Endothelial cell (in vitro differentiated cells): ENCODE results near the gene CCT2. TPM values are rescaled to one million over a fixed set of nuclear protein-coding genes. Genes with fewer than 3 reads are reported as not detected.

ENCODE experiments used
- DNase-seq: peaks from one replicate; pipeline ENCODE4 v3.0.0; 2021; ENCODE audit warnings: low spot score
- H3K27ac Mint-ChIP-seq: one replicate; pipeline ENCODE4 v1.8.0; 2021; ENCODE audit warnings: mixed read lengths, inconsistent platforms; ENCODE audit not compliant: unreplicated experiment
- H3K27me3 Mint-ChIP-seq: one replicate; pipeline ENCODE4 v1.8.0; 2021; ENCODE audit warnings: mild to moderate bottlenecking, moderate library complexity, mixed read lengths, inconsistent platforms; ENCODE audit not compliant: unreplicated experiment
- H3K36me3 Mint-ChIP-seq: one replicate; pipeline ENCODE4 v1.8.0; 2021; ENCODE audit warnings: mild to moderate bottlenecking, low read depth, mixed read lengths, inconsistent platforms; ENCODE audit not compliant: unreplicated experiment
- H3K4me1 Mint-ChIP-seq: one replicate; pipeline ENCODE4 v1.8.0; 2021; ENCODE audit warnings: mild to moderate bottlenecking, mixed read lengths, inconsistent platforms; ENCODE audit not compliant: unreplicated experiment
- H3K4me3 Mint-ChIP-seq: one replicate; pipeline ENCODE4 v1.8.0; 2021; ENCODE audit warnings: mild to moderate bottlenecking, mixed read lengths, inconsistent platforms; ENCODE audit not compliant: unreplicated experiment
- H3K9me3 Mint-ChIP-seq: one replicate; pipeline ENCODE4 v1.8.0; 2021; ENCODE audit warnings: mixed read lengths, inconsistent platforms; ENCODE audit not compliant: unreplicated experiment
- CTCF ChIP-seq: fragments of 200-600 bp; sonication (generic); IDR thresholded peaks from one replicate; pipeline ENCODE4 v1.5.0; 2021; ENCODE audit warnings: antibody characterized with exemption; ENCODE audit not compliant: unreplicated experiment
- total RNA-seq: library from RNA; stranded (reverse); fragmentation: NEBNext Ultra II Directional; extraction: Animal tissue kit (Norgen Biotek cat#: 25700); gene quantifications from one replicate; pipeline ENCODE4 v1.2.1, GENCODE V29; 2021; ENCODE audit not compliant: unreplicated experiment

CCT2 gene
- total RNA-seq, 1 donor from 2014 or later = 153 TPM

- H3K4me1 Mint-ChIP-seq = peaks cover 5% of the 10 kb centered on the region
- no peaks in the 10 kb centered on the region for H3K9me3 Mint-ChIP-seq
- H3K27me3 Mint-ChIP-seq = peaks cover 5% of the 10 kb centered on the region
- H3K4me3 Mint-ChIP-seq = no peak overlapping the region
- no peak for DNase-seq
- no peaks in the 10 kb centered on the region for H3K36me3 Mint-ChIP-seq
- TF ChIP-seq CTCF = no peak
- no peak overlapping the region for H3K27ac Mint-ChIP-seq
Observed at GRCh38 chr12:69619050-69619449, 33.8 kb downstream of the CCT2 start.

- H3K4me1 Mint-ChIP-seq = peaks cover 5% of the 10 kb centered on the region
- H3K36me3 Mint-ChIP-seq = no peaks in the 10 kb centered on the region
- no peaks in the 10 kb centered on the region for H3K9me3 Mint-ChIP-seq
- H3K27me3 Mint-ChIP-seq = peaks cover 5% of the 10 kb centered on the region
- DNase-seq = no peak
- no peak overlapping the region for H3K27ac Mint-ChIP-seq
- H3K4me3 Mint-ChIP-seq = no peak overlapping the region
- TF ChIP-seq CTCF = no peak
Observed at GRCh38 chr12:69620077-69620476, 34.8 kb downstream of the CCT2 start.

GRCh38 chr12:69620921-69621320 is 35.7 kb downstream of the CCT2 start:
- H3K4me1 Mint-ChIP-seq = peaks cover 3% of the 10 kb centered on the region
- H3K36me3 Mint-ChIP-seq = no peaks in the 10 kb centered on the region
- DNase-seq = no peak
- no peaks in the 10 kb centered on the region for H3K9me3 Mint-ChIP-seq
- H3K4me3 Mint-ChIP-seq = no peak overlapping the region
- TF ChIP-seq CTCF = no peak
- H3K27ac Mint-ChIP-seq = no peak overlapping the region
- peaks cover 8% of the 10 kb centered on the region for H3K27me3 Mint-ChIP-seq

- no peak overlapping the region for H3K27ac Mint-ChIP-seq
- H3K9me3 Mint-ChIP-seq = no peaks in the 10 kb centered on the region
- no peak for DNase-seq
- TF ChIP-seq CTCF = no peak
- peaks cover 8% of the 10 kb centered on the region for H3K27me3 Mint-ChIP-seq
- H3K4me1 Mint-ChIP-seq = peaks cover 3% of the 10 kb centered on the region
- H3K4me3 Mint-ChIP-seq = no peak overlapping the region
- no peaks in the 10 kb centered on the region for H3K36me3 Mint-ChIP-seq
Observed at GRCh38 chr12:69621551-69621950, 36.3 kb downstream of the CCT2 start.

- TF ChIP-seq CTCF = no peak
- H3K27me3 Mint-ChIP-seq = peaks cover 8% of the 10 kb centered on the region
- DNase-seq = no peak
- H3K9me3 Mint-ChIP-seq = no peaks in the 10 kb centered on the region
- H3K4me1 Mint-ChIP-seq = peaks cover 2% of the 10 kb centered on the region
- H3K27ac Mint-ChIP-seq = no peak overlapping the region
- H3K36me3 Mint-ChIP-seq = no peaks in the 10 kb centered on the region
- no peak overlapping the region for H3K4me3 Mint-ChIP-seq
Observed at GRCh38 chr12:69623970-69624369, 38.7 kb downstream of the CCT2 start.
